Measurements from ENCODE around the gene DDX24. TPM values are rescaled to one million over a fixed set of nuclear protein-coding genes. Genes with fewer than 3 reads are reported as not detected.

The DDX24 gene
- total RNA-seq, 1 experiment from 2014 or later: 174 TPM

DNA sequence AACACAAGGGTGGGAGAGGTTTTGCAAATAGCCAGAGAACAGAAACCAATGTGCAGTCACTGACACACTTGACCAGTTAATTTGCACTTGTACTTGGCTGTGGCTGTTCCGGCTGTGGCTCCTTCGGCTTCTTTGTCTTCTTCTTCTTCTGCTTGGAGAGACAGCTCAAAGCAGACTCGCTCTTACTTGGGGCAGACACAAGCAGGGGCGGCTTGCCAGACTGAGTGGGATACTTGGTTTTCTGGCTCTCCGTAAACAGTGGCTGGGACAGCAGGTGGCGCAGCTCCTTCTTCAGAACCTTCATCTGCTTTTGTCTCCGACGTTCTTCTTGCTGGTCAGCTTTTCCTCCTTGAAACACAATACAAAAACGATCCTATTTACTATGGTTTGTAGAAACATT, 29.9 kb downstream of the DDX24 start (continued):
- no peak for TF ChIP-seq OVOL2 (CRISPR knock-in tag; IDR thresholded peaks at IDR 0.05; ENCODE audit: borderline replicate concordance)
- TF ChIP-seq, protein P1, sequence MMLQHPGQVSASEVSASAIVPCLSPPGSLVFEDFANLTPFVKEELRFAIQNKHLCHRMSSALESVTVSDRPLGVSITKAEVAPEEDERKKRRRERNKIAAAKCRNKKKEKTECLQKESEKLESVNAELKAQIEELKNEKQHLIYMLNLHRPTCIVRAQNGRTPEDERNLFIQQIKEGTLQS (CRISPR knock-in tag; conservative IDR thresholded peaks at IDR 0.05): no peak
- TF ChIP-seq, protein P2, sequence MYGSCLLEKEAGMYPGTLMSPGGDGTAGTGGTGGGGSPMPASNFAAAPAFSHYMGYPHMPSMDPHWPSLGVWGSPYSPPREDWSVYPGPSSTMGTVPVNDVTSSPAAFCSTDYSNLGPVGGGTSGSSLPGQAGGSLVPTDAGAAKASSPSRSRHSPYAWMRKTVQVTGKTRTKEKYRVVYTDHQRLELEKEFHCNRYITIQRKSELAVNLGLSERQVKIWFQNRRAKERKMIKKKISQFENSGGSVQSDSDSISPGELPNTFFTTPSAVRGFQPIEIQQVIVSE (CRISPR knock-in tag; IDR thresholded peaks at IDR 0.05; ENCODE audit: borderline replicate concordance): no peak
- TF ChIP-seq, protein P3, sequence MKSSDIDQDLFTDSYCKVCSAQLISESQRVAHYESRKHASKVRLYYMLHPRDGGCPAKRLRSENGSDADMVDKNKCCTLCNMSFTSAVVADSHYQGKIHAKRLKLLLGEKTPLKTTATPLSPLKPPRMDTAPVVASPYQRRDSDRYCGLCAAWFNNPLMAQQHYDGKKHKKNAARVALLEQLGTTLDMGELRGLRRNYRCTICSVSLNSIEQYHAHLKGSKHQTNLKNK (CRISPR knock-in tag; IDR thresholded peaks at IDR 0.05): no peak
- TF ChIP-seq GABPB1 (CRISPR knock-in tag; IDR thresholded peaks at IDR 0.05): no peak
- TF ChIP-seq RORB (CRISPR knock-in tag; IDR thresholded peaks at IDR 0.05): no peak
- TF ChIP-seq, protein P4, sequence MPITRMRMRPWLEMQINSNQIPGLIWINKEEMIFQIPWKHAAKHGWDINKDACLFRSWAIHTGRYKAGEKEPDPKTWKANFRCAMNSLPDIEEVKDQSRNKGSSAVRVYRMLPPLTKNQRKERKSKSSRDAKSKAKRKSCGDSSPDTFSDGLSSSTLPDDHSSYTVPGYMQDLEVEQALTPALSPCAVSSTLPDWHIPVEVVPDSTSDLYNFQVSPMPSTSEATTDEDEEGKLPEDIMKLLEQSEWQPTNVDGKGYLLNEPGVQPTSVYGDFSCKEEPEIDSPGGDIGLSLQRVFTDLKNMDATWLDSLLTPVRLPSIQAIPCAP (CRISPR knock-in tag; IDR thresholded peaks at IDR 0.05): no peak
- TF ChIP-seq, protein P5, sequence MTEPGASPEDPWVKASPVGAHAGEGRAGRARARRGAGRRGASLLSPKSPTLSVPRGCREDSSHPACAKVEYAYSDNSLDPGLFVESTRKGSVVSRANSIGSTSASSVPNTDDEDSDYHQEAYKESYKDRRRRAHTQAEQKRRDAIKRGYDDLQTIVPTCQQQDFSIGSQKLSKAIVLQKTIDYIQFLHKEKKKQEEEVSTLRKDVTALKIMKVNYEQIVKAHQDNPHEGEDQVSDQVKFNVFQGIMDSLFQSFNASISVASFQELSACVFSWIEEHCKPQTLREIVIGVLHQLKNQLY (CRISPR knock-in tag; IDR thresholded peaks at IDR 0.05): no peak

DNA sequence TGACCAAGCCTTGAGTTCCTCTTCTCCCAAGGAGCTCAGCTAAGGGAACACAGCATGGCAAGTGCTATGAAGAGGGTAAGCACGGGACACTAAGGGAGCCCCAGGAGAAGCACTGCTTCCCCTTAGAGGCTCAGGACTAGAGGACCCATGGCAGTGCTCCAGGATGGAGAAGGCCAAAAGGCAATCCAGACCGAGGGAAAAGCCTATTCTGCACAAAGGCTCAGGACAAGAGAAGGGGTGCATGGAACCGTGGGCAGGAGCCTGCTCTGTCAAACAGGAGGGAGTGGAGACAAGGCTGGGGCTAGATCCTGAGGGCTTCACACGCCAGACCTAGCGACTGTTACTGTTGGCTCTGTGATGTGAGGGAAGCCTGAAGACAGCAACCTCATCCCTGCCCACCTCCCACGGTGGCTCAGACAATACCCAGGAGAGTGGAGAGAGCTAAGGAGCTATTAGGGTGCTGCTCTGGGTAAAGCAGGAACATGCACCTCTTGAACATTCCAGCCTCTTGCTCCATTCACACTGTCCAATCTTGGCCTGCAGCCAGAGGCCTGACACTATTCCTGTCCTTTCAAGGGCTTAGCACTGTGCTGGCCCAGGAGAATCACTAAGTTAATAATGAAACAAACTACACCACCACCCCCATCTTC, 30.6 kb downstream of the DDX24 start:
- H3K9me3 Mint-ChIP-seq: no peaks in the 10 kb centered on the region
- TF ChIP-seq SMAD4 (CRISPR knock-in tag; IDR thresholded peaks at IDR 0.05): no peak
- no peak for TF ChIP-seq MYBL2 (CRISPR knock-in tag; IDR thresholded peaks at IDR 0.05)
- no peak for TF ChIP-seq SMAD3 (CRISPR knock-in tag; IDR thresholded peaks at IDR 0.05; ENCODE audit: borderline replicate concordance)
- TF ChIP-seq, protein P6, sequence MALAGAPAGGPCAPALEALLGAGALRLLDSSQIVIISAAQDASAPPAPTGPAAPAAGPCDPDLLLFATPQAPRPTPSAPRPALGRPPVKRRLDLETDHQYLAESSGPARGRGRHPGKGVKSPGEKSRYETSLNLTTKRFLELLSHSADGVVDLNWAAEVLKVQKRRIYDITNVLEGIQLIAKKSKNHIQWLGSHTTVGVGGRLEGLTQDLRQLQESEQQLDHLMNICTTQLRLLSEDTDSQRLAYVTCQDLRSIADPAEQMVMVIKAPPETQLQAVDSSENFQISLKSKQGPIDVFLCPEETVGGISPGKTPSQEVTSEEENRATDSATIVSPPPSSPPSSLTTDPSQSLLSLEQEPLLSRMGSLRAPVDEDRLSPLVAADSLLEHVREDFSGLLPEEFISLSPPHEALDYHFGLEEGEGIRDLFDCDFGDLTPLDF (CRISPR knock-in tag; IDR thresholded peaks at IDR 0.05): no peak
- TF ChIP-seq CREM (CRISPR knock-in tag; IDR thresholded peaks at IDR 0.05): no peak
- no peak for TF ChIP-seq EMX1 (CRISPR knock-in tag; IDR thresholded peaks at IDR 0.05)
- TF ChIP-seq TEAD4 (CRISPR knock-in tag; IDR thresholded peaks at IDR 0.05): no peak
- TF ChIP-seq, protein P7, sequence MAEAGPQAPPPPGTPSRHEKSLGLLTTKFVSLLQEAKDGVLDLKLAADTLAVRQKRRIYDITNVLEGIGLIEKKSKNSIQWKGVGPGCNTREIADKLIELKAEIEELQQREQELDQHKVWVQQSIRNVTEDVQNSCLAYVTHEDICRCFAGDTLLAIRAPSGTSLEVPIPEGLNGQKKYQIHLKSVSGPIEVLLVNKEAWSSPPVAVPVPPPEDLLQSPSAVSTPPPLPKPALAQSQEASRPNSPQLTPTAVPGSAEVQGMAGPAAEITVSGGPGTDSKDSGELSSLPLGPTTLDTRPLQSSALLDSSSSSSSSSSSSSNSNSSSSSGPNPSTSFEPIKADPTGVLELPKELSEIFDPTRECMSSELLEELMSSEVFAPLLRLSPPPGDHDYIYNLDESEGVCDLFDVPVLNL (CRISPR knock-in tag; IDR thresholded peaks at IDR 0.05; ENCODE audit: borderline replicate concordance, low read depth): no peak
- no peak for TF ChIP-seq RORB (CRISPR knock-in tag; IDR thresholded peaks at IDR 0.05)
- TF ChIP-seq, protein P4 (CRISPR knock-in tag; IDR thresholded peaks at IDR 0.05): no peak
- peaks cover 11% of the 10 kb centered on the region for H3K4me1 Mint-ChIP-seq
- POLR2A ChIA-PET: interaction anchor here (0.7 kb wide), 1 partner anchor 332 kb away, joined by 3 read pairs; no protein-coding TSS in a partner anchor
- DNase-seq (ENCODE audit: low spot score) (no peak), ATAC-seq (no peak)
- CTCF ChIA-PET: interaction anchor here (0.6 to 4.0 kb wide), 10 partner anchors 14 to 257 kb away, joined by 3 to 31 read pairs (median 7); partner anchors contain the start of genes DDX24, IFI27L1 and IFI27L2
- H3K27me3 Mint-ChIP-seq (ENCODE audit: low read depth): no peaks in the 10 kb centered on the region
- peaks cover 70% of the 10 kb centered on the region for H3K36me3 Mint-ChIP-seq
- H3K4me3 Mint-ChIP-seq: no peak overlapping the region
- no peak overlapping the region for H3K27ac Mint-ChIP-seq

DNA sequence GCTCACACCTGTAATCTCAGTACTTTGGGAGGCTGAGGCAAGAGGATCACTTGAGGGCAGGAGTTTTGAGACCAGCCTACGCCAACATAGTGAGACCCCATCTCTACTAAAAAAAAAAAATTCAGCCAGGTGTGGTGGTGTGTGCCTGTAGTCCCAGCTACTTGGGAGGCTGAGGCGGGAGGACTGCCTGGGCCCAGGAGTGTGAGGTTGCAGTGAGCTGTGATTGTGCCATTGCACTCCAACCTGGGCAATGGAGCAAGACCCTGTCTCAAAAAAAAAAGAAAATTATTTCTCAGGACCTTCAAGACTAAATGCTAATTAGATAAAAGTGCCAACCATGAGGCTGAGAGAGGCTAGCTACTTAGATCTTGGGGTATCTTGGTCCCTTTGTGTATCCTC, 31.4 kb downstream of the DDX24 start:
- POLR2A ChIA-PET: no interaction called here
- no peak for TF ChIP-seq FOXJ3 (CRISPR knock-in tag; IDR thresholded peaks at IDR 0.05; ENCODE audit: borderline replicate concordance)
- 0 out of 2 replicates have a peak, but pooled peaks have one; percentile 53 for TF ChIP-seq ZNF121 (CRISPR knock-in tag; IDR thresholded peaks at IDR 0.05)
- no peak for TF ChIP-seq KAT7 (CRISPR knock-in tag; IDR thresholded peaks at IDR 0.05; ENCODE audit: borderline replicate concordance)
- TF ChIP-seq, protein P8, sequence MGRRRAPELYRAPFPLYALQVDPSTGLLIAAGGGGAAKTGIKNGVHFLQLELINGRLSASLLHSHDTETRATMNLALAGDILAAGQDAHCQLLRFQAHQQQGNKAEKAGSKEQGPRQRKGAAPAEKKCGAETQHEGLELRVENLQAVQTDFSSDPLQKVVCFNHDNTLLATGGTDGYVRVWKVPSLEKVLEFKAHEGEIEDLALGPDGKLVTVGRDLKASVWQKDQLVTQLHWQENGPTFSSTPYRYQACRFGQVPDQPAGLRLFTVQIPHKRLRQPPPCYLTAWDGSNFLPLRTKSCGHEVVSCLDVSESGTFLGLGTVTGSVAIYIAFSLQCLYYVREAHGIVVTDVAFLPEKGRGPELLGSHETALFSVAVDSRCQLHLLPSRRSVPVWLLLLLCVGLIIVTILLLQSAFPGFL (CRISPR knock-in tag; IDR thresholded peaks at IDR 0.05; ENCODE audit: borderline replicate concordance): no peak
- TF ChIP-seq, protein P9, sequence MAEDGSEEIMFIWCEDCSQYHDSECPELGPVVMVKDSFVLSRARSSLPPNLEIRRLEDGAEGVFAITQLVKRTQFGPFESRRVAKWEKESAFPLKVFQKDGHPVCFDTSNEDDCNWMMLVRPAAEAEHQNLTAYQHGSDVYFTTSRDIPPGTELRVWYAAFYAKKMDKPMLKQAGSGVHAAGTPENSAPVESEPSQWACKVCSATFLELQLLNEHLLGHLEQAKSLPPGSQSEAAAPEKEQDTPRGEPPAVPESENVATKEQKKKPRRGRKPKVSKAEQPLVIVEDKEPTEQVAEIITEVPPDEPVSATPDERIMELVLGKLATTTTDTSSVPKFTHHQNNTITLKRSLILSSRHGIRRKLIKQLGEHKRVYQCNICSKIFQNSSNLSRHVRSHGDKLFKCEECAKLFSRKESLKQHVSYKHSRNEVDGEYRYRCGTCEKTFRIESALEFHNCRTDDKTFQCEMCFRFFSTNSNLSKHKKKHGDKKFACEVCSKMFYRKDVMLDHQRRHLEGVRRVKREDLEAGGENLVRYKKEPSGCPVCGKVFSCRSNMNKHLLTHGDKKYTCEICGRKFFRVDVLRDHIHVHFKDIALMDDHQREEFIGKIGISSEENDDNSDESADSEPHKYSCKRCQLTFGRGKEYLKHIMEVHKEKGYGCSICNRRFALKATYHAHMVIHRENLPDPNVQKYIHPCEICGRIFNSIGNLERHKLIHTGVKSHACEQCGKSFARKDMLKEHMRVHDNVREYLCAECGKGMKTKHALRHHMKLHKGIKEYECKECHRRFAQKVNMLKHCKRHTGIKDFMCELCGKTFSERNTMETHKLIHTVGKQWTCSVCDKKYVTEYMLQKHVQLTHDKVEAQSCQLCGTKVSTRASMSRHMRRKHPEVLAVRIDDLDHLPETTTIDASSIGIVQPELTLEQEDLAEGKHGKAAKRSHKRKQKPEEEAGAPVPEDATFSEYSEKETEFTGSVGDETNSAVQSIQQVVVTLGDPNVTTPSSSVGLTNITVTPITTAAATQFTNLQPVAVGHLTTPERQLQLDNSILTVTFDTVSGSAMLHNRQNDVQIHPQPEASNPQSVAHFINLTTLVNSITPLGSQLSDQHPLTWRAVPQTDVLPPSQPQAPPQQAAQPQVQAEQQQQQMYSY (CRISPR knock-in tag; IDR thresholded peaks at IDR 0.05): no peak
- no peak overlapping the region for H3K27ac Mint-ChIP-seq
- CTCF ChIA-PET: interaction anchor here (1.5 to 2.6 kb wide), 2 partner anchors 13 to 87 kb away, joined by 9 to 13 read pairs; no protein-coding TSS in a partner anchor
- peaks cover 11% of the 10 kb centered on the region for H3K4me1 Mint-ChIP-seq
- no peak overlapping the region for H3K4me3 Mint-ChIP-seq
- peaks cover 67% of the 10 kb centered on the region for H3K36me3 Mint-ChIP-seq
- no peaks in the 10 kb centered on the region for H3K9me3 Mint-ChIP-seq
- no peaks in the 10 kb centered on the region for H3K27me3 Mint-ChIP-seq (ENCODE audit: low read depth)
- DNase-seq (ENCODE audit: low spot score) (no peak), ATAC-seq (no peak)

Data from WTC11 (cell line).